K562 (cell line): ENCODE results near the gene LY6G6D. TPM values are rescaled to one million over a fixed set of nuclear protein-coding genes. Genes with fewer than 3 reads are reported as not detected.
A peak's percentile ranks its signal among the peaks of the same experiment; 100 is the strongest.

Source experiments
- CCNT2 ChIP-seq: IDR thresholded peaks from 2 replicates; pipeline ENCODE4 v1.6.1; 2011; ENCODE audit warnings: borderline replicate concordance, low read depth, mild to moderate bottlenecking, moderate library complexity, mixed read lengths, low read length; ENCODE audit not compliant: insufficient read length; ENCODE audit errors: extremely low read depth
- EHMT2 ChIP-seq: fragments of 450-650 bp; IDR thresholded peaks from 2 replicates; pipeline ENCODE4 v1.6.1; 2018; ENCODE audit warnings: antibody characterized with exemption
- ETV1 ChIP-seq: fragments of 450-650 bp; conservative IDR thresholded peaks from 2 replicates; pipeline ENCODE4 v1.6.1; 2016; ENCODE audit warnings: missing genetic modification characterization, control low read depth, low read depth, missing compliant biosample characterization
- ETV6 ChIP-seq, 3 experiments: fragments of 150-350 bp in 1 of 3; sonication (generic) in 1 of 3; formaldehyde crosslinking in 1 of 3; IDR thresholded peaks; 2 replicates each; pipeline versions ENCODE4 v1.6.1 to v1.8.0; 2014 to 2022; ENCODE audit warnings: borderline replicate concordance in 2 of 3, low read depth in 2 of 3, antibody characterized with exemption in 1 of 3, low read length in 1 of 3, mild to moderate bottlenecking in 1 of 3, missing genetic modification reagents in 1 of 3
- FOXP4 ChIP-seq: sonication (generic); formaldehyde crosslinking; IDR thresholded peaks from 2 replicates; pipeline ENCODE4 v1.8.0; 2022; ENCODE audit warnings: mild to moderate bottlenecking, missing genetic modification reagents, borderline replicate concordance
- KDM5B ChIP-seq: fragments of 200-600 bp; sonication (generic); IDR thresholded peaks from 2 replicates; pipeline ENCODE4 v1.6.1; 2012; ENCODE audit warnings: low read depth, mild to moderate bottlenecking, moderate library complexity, low read length, control low read depth, inconsistent platforms; ENCODE audit not compliant: insufficient replicate concordance
- POLR2B ChIP-seq: fragments of 450-650 bp; IDR thresholded peaks from 2 replicates; pipeline ENCODE4 v1.6.1; 2018; ENCODE audit warnings: low read depth; ENCODE audit not compliant: partially characterized antibody
- PREB ChIP-seq: sonication (generic); formaldehyde crosslinking; IDR thresholded peaks from 2 replicates; pipeline ENCODE4 v1.8.1; 2023; ENCODE audit warnings: mild to moderate bottlenecking, missing genetic modification reagents
- TAF7 ChIP-seq: fragments of 450-650 bp; IDR thresholded peaks from 2 replicates; pipeline ENCODE4 v1.6.1; 2016; ENCODE audit warnings: missing genetic modification characterization, missing compliant biosample characterization
- USF1 ChIP-seq: sonication (generic); formaldehyde crosslinking; IDR thresholded peaks from 2 replicates; pipeline ENCODE4 v1.9.0; 2022; ENCODE audit warnings: mild to moderate bottlenecking, missing genetic modification reagents
- ZBTB1 ChIP-seq: sonication (generic); formaldehyde crosslinking; IDR thresholded peaks from 2 replicates; pipeline ENCODE4 v1.8.1; 2023; ENCODE audit warnings: missing genetic modification reagents, low read depth, mild to moderate bottlenecking, borderline replicate concordance
- ZNF23 ChIP-seq: fragments of 250-450 bp; sonication (Bioruptor Pico); IDR thresholded peaks from 2 replicates; pipeline ENCODE4 v1.4.0; 2020; ENCODE audit warnings: mild to moderate bottlenecking
- polyA plus RNA-seq, 8 experiments: library from polyadenylated mRNA; depleted of rRNA in 4 of 8; stranded (reverse) in 5 of 8; unstranded in 3 of 8; fragments of >200 nt; fragmentation: Nextera tagmentation in 2 of 8; fragmentation: Illumina TruSeq in 1 of 8; extraction: Ambion mirVana in 2 of 8; extraction: Trizol in 1 of 8; gene quantifications; 2 replicates each; pipeline versions ENCODE4 v1.2.1 to v1.2.3, GENCODE V29; 2011 to 2014; ENCODE audit warnings: inconsistent platforms in 1 of 8, missing spikeins in 1 of 8
- total RNA-seq, 7 experiments: library from RNA; depleted of rRNA in 6 of 7; stranded (reverse); fragments of >200 nt in 6 of 7; fragmentation: Illumina TruSeq in 2 of 7; extraction: Trizol in 2 of 7; gene quantifications; 2 replicates each; pipeline versions ENCODE4 v1.2.1 to v1.2.3, GENCODE V29; 2011 to 2021; ENCODE audit warnings: low replicate concordance in 1 of 7
- TF ChIP-seq, protein P1 (sequence below): fragments of 450-650 bp; IDR thresholded peaks from 2 replicates; pipeline ENCODE4 v1.6.1; 2016; ENCODE audit warnings: antibody characterized with exemption
- TF ChIP-seq, protein P2 (sequence below), 2 experiments: fragments of 450-650 bp; IDR thresholded peaks; 2 replicates each; pipeline ENCODE4 v1.6.1; 2018; ENCODE audit warnings: mild to moderate bottlenecking in 2 of 2, low read depth in 1 of 2; ENCODE audit not compliant: partially characterized antibody in 2 of 2

The LY6G6D gene
- total and polyA plus RNA-seq, 9 of the 15 experiments (the other 6 are each of a cell fraction or from before 2014, with no cell fraction given) = 0.30 to 0.38 TPM; not detected in 7

GRCh38 chr6:31736021-31736767, 21.0 kb downstream of the LY6G6D start, which contains the start of gene CLIC1 (continued):
- no peak for TF ChIP-seq PREB (CRISPR knock-in tag)
- TF ChIP-seq EHMT2 = no peak
- peak; percentile 80 for TF ChIP-seq TAF7
- TF ChIP-seq ZNF23 (CRISPR knock-in tag) = peak; percentile 37; the same call in 1 of the 2 replicates
- TF ChIP-seq, protein P1, sequence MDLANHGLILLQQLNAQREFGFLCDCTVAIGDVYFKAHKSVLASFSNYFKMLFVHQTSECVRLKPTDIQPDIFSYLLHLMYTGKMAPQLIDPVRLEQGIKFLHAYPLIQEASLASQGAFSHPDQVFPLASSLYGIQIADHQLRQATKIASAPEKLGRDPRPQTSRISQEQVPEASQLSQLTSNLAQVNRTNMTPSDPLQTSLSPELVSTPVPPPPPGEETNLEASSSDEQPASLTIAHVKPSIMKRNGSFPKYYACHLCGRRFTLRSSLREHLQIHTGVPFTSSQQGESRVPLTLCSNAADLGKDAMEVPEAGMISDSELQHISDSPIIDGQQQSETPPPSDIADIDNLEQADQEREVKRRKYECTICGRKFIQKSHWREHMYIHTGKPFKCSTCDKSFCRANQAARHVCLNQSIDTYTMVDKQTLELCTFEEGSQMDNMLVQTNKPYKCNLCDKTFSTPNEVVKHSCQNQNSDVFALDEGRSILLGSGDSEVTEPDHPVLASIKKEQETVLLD = 0 out of 2 replicates have a peak, but pooled peaks have one; percentile 16
- TF ChIP-seq ETV6 (IDR thresholded peaks at IDR 0.05; ENCODE audit: borderline replicate concordance in 1 of 2, low read depth in 2 of 2, low read length in 1 of 2) = no peak
- peak; percentile 20; the same call in 1 of the 2 replicates for TF ChIP-seq ETV6 (CRISPR knock-in tag; IDR thresholded peaks at IDR 0.05; ENCODE audit: borderline replicate concordance)
- TF ChIP-seq, protein P2, sequence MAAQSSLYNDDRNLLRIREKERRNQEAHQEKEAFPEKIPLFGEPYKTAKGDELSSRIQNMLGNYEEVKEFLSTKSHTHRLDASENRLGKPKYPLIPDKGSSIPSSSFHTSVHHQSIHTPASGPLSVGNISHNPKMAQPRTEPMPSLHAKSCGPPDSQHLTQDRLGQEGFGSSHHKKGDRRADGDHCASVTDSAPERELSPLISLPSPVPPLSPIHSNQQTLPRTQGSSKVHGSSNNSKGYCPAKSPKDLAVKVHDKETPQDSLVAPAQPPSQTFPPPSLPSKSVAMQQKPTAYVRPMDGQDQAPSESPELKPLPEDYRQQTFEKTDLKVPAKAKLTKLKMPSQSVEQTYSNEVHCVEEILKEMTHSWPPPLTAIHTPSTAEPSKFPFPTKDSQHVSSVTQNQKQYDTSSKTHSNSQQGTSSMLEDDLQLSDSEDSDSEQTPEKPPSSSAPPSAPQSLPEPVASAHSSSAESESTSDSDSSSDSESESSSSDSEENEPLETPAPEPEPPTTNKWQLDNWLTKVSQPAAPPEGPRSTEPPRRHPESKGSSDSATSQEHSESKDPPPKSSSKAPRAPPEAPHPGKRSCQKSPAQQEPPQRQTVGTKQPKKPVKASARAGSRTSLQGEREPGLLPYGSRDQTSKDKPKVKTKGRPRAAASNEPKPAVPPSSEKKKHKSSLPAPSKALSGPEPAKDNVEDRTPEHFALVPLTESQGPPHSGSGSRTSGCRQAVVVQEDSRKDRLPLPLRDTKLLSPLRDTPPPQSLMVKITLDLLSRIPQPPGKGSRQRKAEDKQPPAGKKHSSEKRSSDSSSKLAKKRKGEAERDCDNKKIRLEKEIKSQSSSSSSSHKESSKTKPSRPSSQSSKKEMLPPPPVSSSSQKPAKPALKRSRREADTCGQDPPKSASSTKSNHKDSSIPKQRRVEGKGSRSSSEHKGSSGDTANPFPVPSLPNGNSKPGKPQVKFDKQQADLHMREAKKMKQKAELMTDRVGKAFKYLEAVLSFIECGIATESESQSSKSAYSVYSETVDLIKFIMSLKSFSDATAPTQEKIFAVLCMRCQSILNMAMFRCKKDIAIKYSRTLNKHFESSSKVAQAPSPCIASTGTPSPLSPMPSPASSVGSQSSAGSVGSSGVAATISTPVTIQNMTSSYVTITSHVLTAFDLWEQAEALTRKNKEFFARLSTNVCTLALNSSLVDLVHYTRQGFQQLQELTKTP (IDR thresholded peaks at IDR 0.05; ENCODE audit: low read depth in 1 of 2, partially characterized antibody in 2 of 2) = peak; percentile 60 to 71
- peak; percentile 88 for TF ChIP-seq KDM5B
- TF ChIP-seq ETV1 (tag) = peak; percentile 94
- no peak for TF ChIP-seq ZBTB1
- TF ChIP-seq CCNT2 = no peak
- TF ChIP-seq POLR2B = peak; percentile 99
- 0 out of 2 replicates have a peak, but pooled peaks have one; percentile 19 for TF ChIP-seq USF1
- peak; percentile 72; the same call in 1 of the 2 replicates for TF ChIP-seq FOXP4 (CRISPR knock-in tag)
